NOMO-1 (cell line): ENCODE data around the gene GNAT3.
A peak's percentile ranks its signal among the peaks of the same experiment; 100 is the strongest.

Source experiments
- DNase-seq, 2 experiments: peaks; one replicate each; lab custom pipeline; 2025; ENCODE audit not compliant: unreplicated experiment in 2 of 2; lab: John Stamatoyannopoulos, UW

Gene GNAT3

GRCh38 chr7:80428161-80429054 is 83.5 kb downstream of the GNAT3 start:
- DNase-seq, result peak; percentile 65 to 96

- DNase-seq, result no peak
Observed at GRCh38 chr7:80427218-80427617, 84.6 kb downstream of the GNAT3 start.

GRCh38 chr7:80420876-80421275 is 91.0 kb downstream of the GNAT3 start:
- DNase-seq, result no peak

GRCh38 chr7:80417211-80417793 is 94.6 kb downstream of the GNAT3 start:
- DNase-seq, result no peak

GRCh38 chr7:80415522-80415921 is 96.3 kb downstream of the GNAT3 start:
- no peak for DNase-seq

DNA sequence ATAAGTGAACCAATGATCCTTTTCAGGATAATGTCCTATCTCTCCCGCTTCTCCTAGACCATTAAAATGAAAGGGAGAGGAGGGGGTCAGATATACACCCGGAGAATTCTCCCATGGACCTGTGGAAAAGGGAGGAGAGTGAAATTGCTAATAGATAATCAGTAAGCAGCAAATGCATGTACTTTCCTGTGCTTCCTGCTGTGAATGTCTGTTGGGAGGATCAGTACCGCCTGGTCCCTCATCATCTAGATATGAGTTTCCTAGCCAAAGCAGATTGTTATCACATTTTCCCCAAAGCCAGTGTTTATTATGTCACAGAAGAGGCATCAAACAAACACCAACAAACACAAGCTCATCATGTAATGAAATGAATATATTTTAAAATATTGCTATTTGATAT is 96.8 kb downstream of the GNAT3 start:
- no peak for DNase-seq

DNA sequence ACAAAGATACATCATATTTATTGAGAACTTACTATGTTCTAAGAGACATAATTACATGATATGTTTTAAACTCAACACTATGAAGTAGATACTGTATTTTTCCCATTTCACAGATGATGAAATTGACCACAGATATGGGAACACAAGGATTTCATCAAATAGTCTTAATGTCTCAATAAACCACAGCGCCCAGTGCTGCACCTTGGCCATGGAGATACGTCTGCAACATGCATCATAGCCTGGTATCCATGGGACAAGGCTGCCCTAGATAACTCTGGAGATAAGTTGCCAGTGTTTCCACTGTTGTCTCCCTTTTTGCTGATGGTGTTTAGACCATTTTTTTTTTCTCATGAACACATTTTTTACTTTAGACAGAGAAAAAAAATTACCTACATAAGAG is 97.5 kb downstream of the GNAT3 start:
- DNase-seq, result peak in 1 of 2 experiments; percentile 36

GRCh38 chr7:80413383-80413945 is 98.4 kb downstream of the GNAT3 start:
- DNase-seq, result no peak

GRCh38 chr7:80412842-80413241 is 99.0 kb downstream of the GNAT3 start:
- no peak for DNase-seq

DNA sequence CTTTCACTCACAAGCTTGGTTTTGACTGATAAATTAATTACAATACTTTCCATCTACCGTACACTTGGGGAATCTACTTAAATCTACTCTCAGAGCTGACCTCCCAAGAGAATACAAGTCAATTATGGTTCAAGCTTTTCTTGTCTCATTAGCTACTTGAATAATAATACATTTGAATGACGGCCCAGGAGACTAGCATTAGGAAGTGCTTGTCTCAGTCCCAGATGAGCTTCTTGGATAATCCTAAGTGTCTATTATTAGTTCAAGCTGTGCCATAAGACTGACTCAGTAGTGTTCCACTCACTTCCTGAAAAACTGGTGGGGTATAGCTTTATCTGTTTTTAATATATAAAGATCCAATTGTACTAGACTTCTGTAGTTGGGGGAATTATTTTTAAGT is 100.2 kb downstream of the GNAT3 start:
- no peak for DNase-seq

GRCh38 chr7:80410081-80410480 is 101.8 kb downstream of the GNAT3 start:
- DNase-seq, result no peak
